Naive thymus-derived CD4-positive, alpha-beta T cell (primary cell): ENCODE results near the gene PARL. TPM values are rescaled to one million over a fixed set of nuclear protein-coding genes. Genes with fewer than 3 reads are reported as not detected.

Experiments
- ATAC-seq: fragments of 150-1000 bp; cut with Tn5 transposase; 2 replicates; pipeline ENCODE4 v1.10.0; 2021; ENCODE audit warnings: mild to moderate bottlenecking, moderate library complexity
- CTCF ChIA-PET: fragments of 350-600 bp; sonication (Branson Sonifier 250); formaldehyde crosslinking; loops from one replicate; lab custom pipeline; 2021; ENCODE audit warnings: antibody characterized with exemption; lab: Charles Lee
- POLR2A ChIA-PET: fragments of 350-600 bp; sonication (Branson Sonifier 250); formaldehyde crosslinking; loops from one replicate; lab custom pipeline; 2021; ENCODE audit warnings: antibody characterized with exemption, inconsistent platforms; lab: Charles Lee
- DNase-seq, 9 donors: peaks; one replicate each; pipeline versions ENCODE4 v3.0.0 to v3.0.0-alpha.2; 2020 to 2022; ENCODE audit warnings: mixed read lengths in 1 of 9
- H3K27ac ChIP-seq: one replicate; pipeline ENCODE4 v1.7.0; 2013; ENCODE audit warnings: mild to moderate bottlenecking, low read depth, low read length, moderate library complexity
- H3K27me3 ChIP-seq, 2 donors: one replicate each; pipeline ENCODE4 v1.7.0; 2013; ENCODE audit warnings: low read length in 2 of 2, mild to moderate bottlenecking in 2 of 2, moderate library complexity in 2 of 2; ENCODE audit not compliant: control insufficient read depth in 2 of 2, insufficient read depth in 2 of 2
- H3K36me3 ChIP-seq, 3 experiments: 1 replicate in 2 of 3; 2 replicates in 1 of 3; pipeline ENCODE4 v1.7.0; 2013; ENCODE audit warnings: low read length in 3 of 3, mild to moderate bottlenecking in 3 of 3, moderate library complexity in 1 of 3; ENCODE audit not compliant: insufficient read depth in 3 of 3, control insufficient read depth in 2 of 3
- H3K4me1 ChIP-seq, 2 donors: one replicate each; pipeline ENCODE4 v1.7.0; 2013; ENCODE audit warnings: low read length in 2 of 2, mild to moderate bottlenecking in 2 of 2, moderate library complexity in 1 of 2; ENCODE audit not compliant: control insufficient read depth in 2 of 2, insufficient read depth in 2 of 2
- H3K4me3 ChIP-seq: 2 replicates; pipeline ENCODE4 v1.7.0; 2013; ENCODE audit warnings: mild to moderate bottlenecking, low read length
- H3K9me3 ChIP-seq, 3 experiments: 1 replicate in 2 of 3; 2 replicates in 1 of 3; pipeline ENCODE4 v1.7.0; 2013; ENCODE audit warnings: low read length in 3 of 3; ENCODE audit not compliant: control insufficient read depth in 2 of 3
- H3K27ac Mint-ChIP-seq, 9 donors: one replicate each; pipeline ENCODE4 v1.8.0; 2020 to 2022; ENCODE audit warnings: mixed read lengths in 9 of 9, mild to moderate bottlenecking in 8 of 9, moderate library complexity in 5 of 9, inconsistent platforms in 2 of 9
- H3K27me3 Mint-ChIP-seq, 5 donors: one replicate each; pipeline ENCODE4 v1.8.0; 2021 to 2022; ENCODE audit warnings: mixed read lengths in 5 of 5, mild to moderate bottlenecking in 1 of 5
- H3K36me3 Mint-ChIP-seq, 5 donors: one replicate each; pipeline ENCODE4 v1.8.0; 2020 to 2022; ENCODE audit warnings: mixed read lengths in 5 of 5, mild to moderate bottlenecking in 3 of 5, inconsistent platforms in 1 of 5
- H3K4me1 Mint-ChIP-seq, 7 donors: one replicate each; pipeline ENCODE4 v1.8.0; 2020 to 2022; ENCODE audit warnings: mixed read lengths in 7 of 7, mild to moderate bottlenecking in 3 of 7, inconsistent platforms in 1 of 7
- H3K4me3 Mint-ChIP-seq, 10 donors: one replicate each; pipeline ENCODE4 v1.8.0; 2020 to 2022; ENCODE audit warnings: mild to moderate bottlenecking in 10 of 10, mixed read lengths in 10 of 10, moderate library complexity in 6 of 10, inconsistent platforms in 2 of 10
- H3K9me3 Mint-ChIP-seq, 11 donors: one replicate each; pipeline ENCODE4 v1.8.0; 2020 to 2022; ENCODE audit warnings: mixed read lengths in 11 of 11, mild to moderate bottlenecking in 4 of 11, inconsistent platforms in 1 of 11, moderate library complexity in 1 of 11
- intact Hi-C, 2 donors: fragments of 100-400 bp; cut with micrococcal nuclease; formaldehyde crosslinking; loops; one replicate each; pipeline ENCODE4 v1.15.1; 2023
- polyA plus RNA-seq, 2 donors: library from polyadenylated mRNA; unstranded; fragments of 300-500 nt; fragmentation: Illumina TruSeq; gene quantifications; one replicate each; pipeline ENCODE4 v1.2.3, GENCODE V29; 2021
- total RNA-seq, 6 experiments: library from RNA in 5 of 6; stranded (reverse) in 5 of 6; gene quantifications; 1 replicate in 5 of 6; 2 replicates in 1 of 6; pipeline ENCODE4 v1.2.3 and lab custom pipeline; 2021 to 2026

Gene PARL
- total and polyA plus RNA-seq, 7 experiments from 2014 or later = 41.6 to 130 (median 49.1) TPM

- Histone ChIP-seq H3K27me3 (no peaks in the 10 kb centered on the region), H3K4me1 (peaks cover 6 to 7% of the 10 kb centered on the region in 2 donors), H3K36me3 (peaks cover 0 to 6% (median 0%) of the 10 kb centered on the region in 3 experiments), H3K4me3 (peak overlapping the region; percentile 10), H3K9me3 (no peaks in the 10 kb centered on the region), H3K27ac (peak overlapping the region; percentile 47)
- Mint-ChIP-seq H3K27ac (peak overlapping the region; percentile 33 to 93 (median 81)), H3K9me3 (no peaks in the 10 kb centered on the region), H3K4me1 (peaks cover 0 to 21% (median 17%) of the 10 kb centered on the region in 7 donors), H3K36me3 (peaks cover 3 to 10% (median 4%) of the 10 kb centered on the region in 5 donors), H3K4me3 (peak overlapping the region; percentile 32 to 76 (median 64)), H3K27me3 (no peaks in the 10 kb centered on the region)
- ChIA-PET CTCF (no interaction called here), POLR2A (interaction anchor here (0.6 to 1.2 kb wide), 2 partner anchors 10 to 150 kb away, joined by 4 to 9 read pairs; partner anchors contain the start of gene MAP6D1)
- ATAC-seq = no peak
- intact Hi-C loops = no loop called here
- DNase-seq = peak in 1 of 9 donors; percentile 5
These were observed 68.7 kb downstream of the PARL start for GRCh38 chr3:183815951-183816475.

- peak overlapping the region; percentile 33 to 93 (median 81) for H3K27ac Mint-ChIP-seq
- intact Hi-C loops = no loop called here
- ChIA-PET POLR2A (interaction anchor here (1.2 kb wide), 1 partner anchor 10 kb away, joined by 4 read pairs; the partner anchor contains the start of gene MAP6D1), CTCF (interaction anchor here (0.6 kb wide), 1 partner anchor 122 kb away, joined by 4 read pairs; no protein-coding TSS in a partner anchor)
- Histone ChIP-seq H3K4me1 (peaks cover 6 to 7% of the 10 kb centered on the region in 2 donors), H3K9me3 (no peaks in the 10 kb centered on the region), H3K27ac (peak overlapping the region; percentile 47), H3K4me3 (peak overlapping the region; percentile 10), H3K27me3 (no peaks in the 10 kb centered on the region), H3K36me3 (peaks cover 0 to 11% (median 0%) of the 10 kb centered on the region in 3 experiments)
- H3K4me1 Mint-ChIP-seq = peaks cover 0 to 21% (median 17%) of the 10 kb centered on the region in 7 donors
- DNase-seq (peak in 4 of 9 donors; percentile 18 to 29 (median 28)), ATAC-seq (peak; percentile 60)
- peaks cover 4 to 13% (median 5%) of the 10 kb centered on the region in 5 donors for H3K36me3 Mint-ChIP-seq
- peak overlapping the region; percentile 32 to 76 (median 64) for H3K4me3 Mint-ChIP-seq
- H3K27me3 Mint-ChIP-seq = no peaks in the 10 kb centered on the region
- H3K9me3 Mint-ChIP-seq = no peaks in the 10 kb centered on the region
These were observed 69.1 kb downstream of the PARL start for GRCh38 chr3:183815563-183815940.

GRCh38 chr3:183814240-183814639 lies 70.4 kb downstream of the PARL start:
- ATAC-seq = no peak
- Mint-ChIP-seq H3K36me3 (peaks cover 4 to 18% (median 8%) of the 10 kb centered on the region in 5 donors), H3K27ac (peak overlapping the region; percentile 41 to 89 (median 77)), H3K4me3 (peak overlapping the region in 2 of 10 donors; percentile 30 to 49), H3K27me3 (no peaks in the 10 kb centered on the region), H3K4me1 (peaks cover 0 to 21% (median 17%) of the 10 kb centered on the region in 7 donors), H3K9me3 (no peaks in the 10 kb centered on the region)
- POLR2A ChIA-PET = no interaction called here
- H3K4me1 ChIP-seq = peaks cover 6 to 7% of the 10 kb centered on the region in 2 donors
- CTCF ChIA-PET = interaction anchor here (0.7 kb wide), 1 partner anchor 432 kb away, joined by 3 read pairs; no protein-coding TSS in a partner anchor
- no peak overlapping the region for H3K27ac ChIP-seq
- H3K36me3 ChIP-seq = peaks cover 0 to 24% (median 6%) of the 10 kb centered on the region in 3 experiments
- H3K4me3 ChIP-seq = no peak overlapping the region
- intact Hi-C loops = no loop called here
- no peak for DNase-seq
- H3K9me3 ChIP-seq = no peaks in the 10 kb centered on the region
- H3K27me3 ChIP-seq = no peaks in the 10 kb centered on the region

- H3K36me3 ChIP-seq = peaks cover 0 to 37% (median 6%) of the 10 kb centered on the region in 3 experiments
- no peak overlapping the region for H3K4me3 ChIP-seq
- peak overlapping the region in 7 of 9 donors; percentile 12 to 46 (median 41) for H3K27ac Mint-ChIP-seq
- ChIA-PET CTCF (interaction anchor here (0.6 kb wide), 1 partner anchor 12 kb away, joined by 3 read pairs; no protein-coding TSS in a partner anchor), POLR2A (no interaction called here)
- peaks cover 6 to 7% of the 10 kb centered on the region in 2 donors for H3K4me1 ChIP-seq
- no peak overlapping the region for H3K27ac ChIP-seq
- no peaks in the 10 kb centered on the region for H3K27me3 Mint-ChIP-seq
- no peaks in the 10 kb centered on the region for H3K9me3 ChIP-seq
- H3K9me3 Mint-ChIP-seq = no peaks in the 10 kb centered on the region
- DNase-seq = no peak
- ATAC-seq = no peak
- H3K36me3 Mint-ChIP-seq = peaks cover 4 to 28% (median 8%) of the 10 kb centered on the region in 5 donors
- H3K4me1 Mint-ChIP-seq = peaks cover 0 to 21% (median 17%) of the 10 kb centered on the region in 7 donors
- no peaks in the 10 kb centered on the region for H3K27me3 ChIP-seq
- intact Hi-C loops = no loop called here
- no peak overlapping the region for H3K4me3 Mint-ChIP-seq
These were observed 71.8 kb downstream of the PARL start for GRCh38 chr3:183812761-183813445.

GRCh38 chr3:183811638-183812037 lies 73.0 kb downstream of the PARL start:
- Mint-ChIP-seq H3K27me3 (no peaks in the 10 kb centered on the region), H3K4me1 (peaks cover 0 to 21% (median 17%) of the 10 kb centered on the region in 7 donors), H3K9me3 (no peaks in the 10 kb centered on the region), H3K36me3 (peaks cover 9 to 34% (median 15%) of the 10 kb centered on the region in 5 donors), H3K27ac (peak overlapping the region in 2 of 9 donors; percentile 28 to 63), H3K4me3 (no peak overlapping the region)
- Histone ChIP-seq H3K27me3 (no peaks in the 10 kb centered on the region), H3K4me1 (peaks cover 6 to 7% of the 10 kb centered on the region in 2 donors), H3K4me3 (no peak overlapping the region), H3K27ac (no peak overlapping the region), H3K36me3 (peaks cover 0 to 50% (median 14%) of the 10 kb centered on the region in 3 experiments), H3K9me3 (no peaks in the 10 kb centered on the region)
- intact Hi-C loops = no loop called here
- no peak for DNase-seq
- ATAC-seq = no peak
- ChIA-PET POLR2A (no interaction called here), CTCF (no interaction called here)

GRCh38 chr3:183810643-183811594 lies 73.8 kb downstream of the PARL start:
- Mint-ChIP-seq H3K27ac (peak overlapping the region in 2 of 9 donors; percentile 31 to 63), H3K4me3 (no peak overlapping the region), H3K9me3 (no peaks in the 10 kb centered on the region), H3K27me3 (no peaks in the 10 kb centered on the region), H3K4me1 (peaks cover 0 to 15% (median 13%) of the 10 kb centered on the region in 7 donors), H3K36me3 (peaks cover 4 to 30% (median 14%) of the 10 kb centered on the region in 5 donors)
- ATAC-seq (no peak), DNase-seq (no peak)
- Histone ChIP-seq H3K36me3 (peaks cover 0 to 57% (median 16%) of the 10 kb centered on the region in 3 experiments), H3K4me3 (no peak overlapping the region), H3K9me3 (no peaks in the 10 kb centered on the region), H3K4me1 (peaks cover 1 to 2% of the 10 kb centered on the region in 2 donors), H3K27ac (no peak overlapping the region), H3K27me3 (no peaks in the 10 kb centered on the region)
- CTCF ChIA-PET = no interaction called here
- POLR2A ChIA-PET = no interaction called here
- intact Hi-C loops = no loop called here
